Panc1 (cell line): ENCODE measurements around the gene CNTN5. TPM values are rescaled to one million over a fixed set of nuclear protein-coding genes. Genes with fewer than 3 reads are reported as not detected.

Experiments
- ATAC-seq: fragments of 200-7000 bp; cut with Tn5 transposase; 2 replicates; pipeline ENCODE4 v1.9.1; 2020; ENCODE audit warnings: mild to moderate bottlenecking, moderate library complexity
- BruUV-seq: library from RNA; stranded (reverse); fragments of 400-500 nt; replicated peaks from 2 replicates; lab custom pipeline; 2021; lab: Mats Ljungman, UMichigan
- CTCF ChIA-PET: fragments of 300-600 bp; sonication (Branson Sonifier 250); formaldehyde crosslinking; loops from one replicate; lab custom pipeline; 2022; ENCODE audit warnings: antibody characterized with exemption; lab: Charles Lee
- POLR2A ChIA-PET: fragments of 300-600 bp; sonication (Branson Sonifier 250); formaldehyde crosslinking; loops from one replicate; lab custom pipeline; 2022; ENCODE audit warnings: antibody characterized with exemption; lab: Charles Lee
- DNase-seq: peaks from one replicate; pipeline ENCODE4 v3.0.0-alpha.2; 2010; ENCODE audit warnings: low read depth, low spot score
- H3K27ac ChIP-seq: 2 replicates; pipeline ENCODE4 v1.5.1; 2011; ENCODE audit warnings: mild to moderate bottlenecking, low read length, inconsistent platforms
- H3K27me3 ChIP-seq: fragments of 200-500 bp; sonication (Bioruptor generic); 2 replicates; pipeline ENCODE4 v1.6.0; 2014; ENCODE audit warnings: low read length, inconsistent platforms; ENCODE audit not compliant: control insufficient read depth, insufficient read depth
- H3K36me3 ChIP-seq: fragments of 200-500 bp; sonication (Bioruptor generic); 2 replicates; pipeline ENCODE4 v1.5.1; 2014; ENCODE audit warnings: inconsistent platforms, mild to moderate bottlenecking, low read length, moderate library complexity; ENCODE audit not compliant: control insufficient read depth, insufficient read depth
- H3K4me1 ChIP-seq: 2 replicates; pipeline ENCODE4 v1.5.1; 2011; ENCODE audit warnings: inconsistent platforms, mild to moderate bottlenecking, low read length, moderate library complexity; ENCODE audit not compliant: control insufficient read depth, insufficient read depth
- H3K4me3 ChIP-seq, 2 experiments: 2 replicates each; pipeline ENCODE4 v1.5.1; 2011 to 2012; ENCODE audit warnings: low read depth in 2 of 2, low read length in 2 of 2, mild to moderate bottlenecking in 2 of 2, inconsistent platforms in 1 of 2, moderate library complexity in 1 of 2
- H3K9me3 ChIP-seq: fragments of 200-500 bp; sonication (Bioruptor generic); 2 replicates; pipeline ENCODE4 v1.5.1; 2014; ENCODE audit warnings: low read depth, mild to moderate bottlenecking, inconsistent platforms, low read length, moderate library complexity; ENCODE audit not compliant: control insufficient read depth, insufficient read depth
- POLR2AphosphoS5 ChIP-seq: IDR thresholded peaks from 2 replicates; pipeline ENCODE4 v1.6.1; 2012; ENCODE audit warnings: mild to moderate bottlenecking, low read depth, low read length, moderate library complexity
- SIN3A ChIP-seq: IDR thresholded peaks from 2 replicates; pipeline ENCODE4 v1.6.1; 2012; ENCODE audit warnings: low read depth, mild to moderate bottlenecking, low read length, moderate library complexity, borderline replicate concordance; ENCODE audit not compliant: insufficient read depth
- TCF7L2 ChIP-seq: IDR thresholded peaks from 2 replicates; pipeline ENCODE4 v1.6.1; 2011; ENCODE audit warnings: mild to moderate bottlenecking, low read depth, low read length, inconsistent platforms
- in situ Hi-C: cut with HindIII; loops from 2 replicates; pipeline ENCODE4 v1.10.0; 2016; ENCODE audit warnings: low sequenced_read_pairs, low pct_unique_long_range_greater_than_20kb
- intact Hi-C: fragments of 100-400 bp; cut with micrococcal nuclease; formaldehyde crosslinking; loops from one replicate; pipeline ENCODE4 v1.10.0; 2022; ENCODE audit not compliant: unreplicated experiment
- total RNA-seq: library from RNA; stranded (reverse); gene quantifications from one replicate; pipeline ENCODE4 v1.2.1, GENCODE V29; 2021; ENCODE audit not compliant: unreplicated experiment
- TF ChIP-seq, protein P1 (sequence below): fragments of 450-650 bp; IDR thresholded peaks from 2 replicates; pipeline ENCODE4 v1.5.1; 2017; ENCODE audit warnings: mild to moderate bottlenecking
- TF ChIP-seq, protein P2 (sequence below), 2 experiments: IDR thresholded peaks; 2 replicates each; pipeline ENCODE4 v1.6.1; 2011 to 2012; ENCODE audit warnings: low read depth in 2 of 2, control low read depth in 1 of 2, low read length in 1 of 2, mild to moderate bottlenecking in 1 of 2, moderate library complexity in 1 of 2; ENCODE audit not compliant: insufficient read depth in 1 of 2

Gene CNTN5
- total RNA-seq, 1 experiment from 2014 or later = not detected

DNA sequence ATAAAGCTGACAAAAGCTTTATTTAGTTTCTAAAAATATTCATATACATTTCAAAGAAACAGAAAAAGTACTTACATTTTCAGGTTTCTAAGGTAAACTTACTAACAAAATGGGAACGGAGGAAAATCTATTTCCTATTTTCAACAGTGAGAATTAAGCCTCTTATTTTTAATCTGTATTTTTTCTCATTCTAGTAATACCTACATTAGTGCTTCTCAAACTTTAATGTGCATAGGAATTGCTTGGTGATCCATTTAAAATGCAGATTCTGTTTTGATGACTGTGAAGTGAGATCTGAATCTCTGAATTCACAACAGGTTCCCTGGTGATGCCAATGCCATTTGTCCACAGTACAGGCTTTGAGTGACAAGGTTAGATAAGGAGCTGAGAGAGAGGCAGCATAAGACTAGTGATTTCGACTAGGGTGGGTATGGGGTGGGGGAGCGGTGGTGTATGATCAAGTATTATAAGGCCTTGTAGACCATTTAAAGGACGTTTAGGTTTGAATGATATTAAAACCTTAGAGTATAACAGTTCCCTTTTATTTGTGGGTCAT, 402.8 kb downstream of the CNTN5 start:
- no TSS peak for BruUV-seq
- in situ Hi-C loops (no loop called here), intact Hi-C loops (no loop called here)
- Histone ChIP-seq H3K9me3 (no peaks in the 10 kb centered on the region), H3K27me3 (no peaks in the 10 kb centered on the region), H3K4me1 (no peaks in the 10 kb centered on the region), H3K36me3 (no peaks in the 10 kb centered on the region), H3K4me3 (no peak overlapping the region), H3K27ac (no peak overlapping the region)
- ChIA-PET CTCF (no interaction called here), POLR2A (no interaction called here)
- DNase-seq = no peak
- no peak for ATAC-seq
- TF ChIP-seq SIN3A = no peak
- no peak for TF ChIP-seq POLR2AphosphoS5
- no peak for TF ChIP-seq TCF7L2
- TF ChIP-seq, protein P1, sequence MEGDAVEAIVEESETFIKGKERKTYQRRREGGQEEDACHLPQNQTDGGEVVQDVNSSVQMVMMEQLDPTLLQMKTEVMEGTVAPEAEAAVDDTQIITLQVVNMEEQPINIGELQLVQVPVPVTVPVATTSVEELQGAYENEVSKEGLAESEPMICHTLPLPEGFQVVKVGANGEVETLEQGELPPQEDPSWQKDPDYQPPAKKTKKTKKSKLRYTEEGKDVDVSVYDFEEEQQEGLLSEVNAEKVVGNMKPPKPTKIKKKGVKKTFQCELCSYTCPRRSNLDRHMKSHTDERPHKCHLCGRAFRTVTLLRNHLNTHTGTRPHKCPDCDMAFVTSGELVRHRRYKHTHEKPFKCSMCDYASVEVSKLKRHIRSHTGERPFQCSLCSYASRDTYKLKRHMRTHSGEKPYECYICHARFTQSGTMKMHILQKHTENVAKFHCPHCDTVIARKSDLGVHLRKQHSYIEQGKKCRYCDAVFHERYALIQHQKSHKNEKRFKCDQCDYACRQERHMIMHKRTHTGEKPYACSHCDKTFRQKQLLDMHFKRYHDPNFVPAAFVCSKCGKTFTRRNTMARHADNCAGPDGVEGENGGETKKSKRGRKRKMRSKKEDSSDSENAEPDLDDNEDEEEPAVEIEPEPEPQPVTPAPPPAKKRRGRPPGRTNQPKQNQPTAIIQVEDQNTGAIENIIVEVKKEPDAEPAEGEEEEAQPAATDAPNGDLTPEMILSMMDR = no peak
- TF ChIP-seq, protein P2, sequence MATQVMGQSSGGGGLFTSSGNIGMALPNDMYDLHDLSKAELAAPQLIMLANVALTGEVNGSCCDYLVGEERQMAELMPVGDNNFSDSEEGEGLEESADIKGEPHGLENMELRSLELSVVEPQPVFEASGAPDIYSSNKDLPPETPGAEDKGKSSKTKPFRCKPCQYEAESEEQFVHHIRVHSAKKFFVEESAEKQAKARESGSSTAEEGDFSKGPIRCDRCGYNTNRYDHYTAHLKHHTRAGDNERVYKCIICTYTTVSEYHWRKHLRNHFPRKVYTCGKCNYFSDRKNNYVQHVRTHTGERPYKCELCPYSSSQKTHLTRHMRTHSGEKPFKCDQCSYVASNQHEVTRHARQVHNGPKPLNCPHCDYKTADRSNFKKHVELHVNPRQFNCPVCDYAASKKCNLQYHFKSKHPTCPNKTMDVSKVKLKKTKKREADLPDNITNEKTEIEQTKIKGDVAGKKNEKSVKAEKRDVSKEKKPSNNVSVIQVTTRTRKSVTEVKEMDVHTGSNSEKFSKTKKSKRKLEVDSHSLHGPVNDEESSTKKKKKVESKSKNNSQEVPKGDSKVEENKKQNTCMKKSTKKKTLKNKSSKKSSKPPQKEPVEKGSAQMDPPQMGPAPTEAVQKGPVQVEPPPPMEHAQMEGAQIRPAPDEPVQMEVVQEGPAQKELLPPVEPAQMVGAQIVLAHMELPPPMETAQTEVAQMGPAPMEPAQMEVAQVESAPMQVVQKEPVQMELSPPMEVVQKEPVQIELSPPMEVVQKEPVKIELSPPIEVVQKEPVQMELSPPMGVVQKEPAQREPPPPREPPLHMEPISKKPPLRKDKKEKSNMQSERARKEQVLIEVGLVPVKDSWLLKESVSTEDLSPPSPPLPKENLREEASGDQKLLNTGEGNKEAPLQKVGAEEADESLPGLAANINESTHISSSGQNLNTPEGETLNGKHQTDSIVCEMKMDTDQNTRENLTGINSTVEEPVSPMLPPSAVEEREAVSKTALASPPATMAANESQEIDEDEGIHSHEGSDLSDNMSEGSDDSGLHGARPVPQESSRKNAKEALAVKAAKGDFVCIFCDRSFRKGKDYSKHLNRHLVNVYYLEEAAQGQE (IDR thresholded peaks at IDR 0.05; ENCODE audit: insufficient read depth in 1 of 2, low read depth in 2 of 2, low read length in 1 of 2) = no peak

- intact Hi-C loops (no loop called here), in situ Hi-C loops (no loop called here)
- CTCF ChIA-PET = no interaction called here
- BruUV-seq = no TSS peak
- ATAC-seq (no peak), DNase-seq (no peak)
- TF ChIP-seq, protein P1 = no peak
- no peak for TF ChIP-seq SIN3A
- no peak for TF ChIP-seq TCF7L2
- TF ChIP-seq POLR2AphosphoS5 = no peak
- TF ChIP-seq, protein P2 (IDR thresholded peaks at IDR 0.05; ENCODE audit: insufficient read depth in 1 of 2, low read depth in 2 of 2, low read length in 1 of 2) = no peak
- no peaks in the 10 kb centered on the region for H3K9me3 ChIP-seq
- H3K27me3 ChIP-seq = no peaks in the 10 kb centered on the region
- POLR2A ChIA-PET = no interaction called here
- H3K27ac ChIP-seq = no peak overlapping the region
- no peaks in the 10 kb centered on the region for H3K36me3 ChIP-seq
- H3K4me3 ChIP-seq = no peak overlapping the region
- no peaks in the 10 kb centered on the region for H3K4me1 ChIP-seq
Measured at GRCh38 chr11:99424313-99425084, 403.8 kb downstream of the CNTN5 start.
